Central memory CD4-positive, alpha-beta T cell (primary cell): ENCODE measurements around the gene SEPTIN2.
"Not testable (repeated sequence)": the region's sequence is repeated elsewhere in the genome, so short reads cannot be mapped to it uniquely, and the experiment has no call there.

ENCODE experiments used
- DNase-seq: peaks from one replicate; pipeline ENCODE4 v3.0.0; 2022

SEPTIN2 gene

DNA sequence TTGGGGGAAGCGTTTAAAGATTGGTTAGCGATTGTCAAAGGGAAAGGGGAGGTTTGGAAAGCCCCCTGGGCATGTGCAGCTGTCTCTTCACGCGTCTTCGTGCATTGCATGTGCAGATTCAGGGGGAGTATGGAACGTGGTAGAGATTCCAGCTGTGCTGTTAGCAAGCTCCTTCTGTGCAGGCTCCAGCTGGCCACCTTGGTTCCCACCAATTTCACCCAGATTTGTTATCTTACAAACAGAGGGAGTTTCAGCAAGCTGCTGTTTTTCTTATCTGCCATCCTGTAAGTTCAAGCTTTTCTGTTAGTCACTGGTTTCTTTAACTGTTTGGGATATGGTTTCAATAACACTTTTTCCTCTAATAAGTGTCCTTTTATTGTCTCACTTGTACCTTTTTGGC is 70.8 kb downstream of the SEPTIN2 start:
- no peak for DNase-seq

DNA sequence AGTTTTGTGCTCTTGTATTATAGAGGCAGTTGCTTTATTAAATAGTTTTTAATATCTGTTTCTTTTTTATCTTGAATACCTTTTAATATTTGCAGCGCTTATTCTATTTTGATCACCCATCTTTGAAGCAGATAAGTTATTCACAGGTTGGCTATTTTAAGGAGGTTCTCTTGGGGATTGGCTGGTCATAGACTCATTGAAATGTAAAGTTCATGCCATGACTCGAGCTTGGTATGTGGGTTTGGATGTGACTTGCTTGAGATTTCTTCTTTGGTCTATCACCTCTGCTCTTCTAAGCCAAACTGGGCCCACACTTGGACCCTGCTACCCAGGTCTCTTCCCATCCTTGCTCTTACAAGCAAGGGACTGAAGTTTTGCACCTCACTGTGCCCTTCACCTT is 74.0 kb downstream of the SEPTIN2 start:
- no peak for DNase-seq

DNA sequence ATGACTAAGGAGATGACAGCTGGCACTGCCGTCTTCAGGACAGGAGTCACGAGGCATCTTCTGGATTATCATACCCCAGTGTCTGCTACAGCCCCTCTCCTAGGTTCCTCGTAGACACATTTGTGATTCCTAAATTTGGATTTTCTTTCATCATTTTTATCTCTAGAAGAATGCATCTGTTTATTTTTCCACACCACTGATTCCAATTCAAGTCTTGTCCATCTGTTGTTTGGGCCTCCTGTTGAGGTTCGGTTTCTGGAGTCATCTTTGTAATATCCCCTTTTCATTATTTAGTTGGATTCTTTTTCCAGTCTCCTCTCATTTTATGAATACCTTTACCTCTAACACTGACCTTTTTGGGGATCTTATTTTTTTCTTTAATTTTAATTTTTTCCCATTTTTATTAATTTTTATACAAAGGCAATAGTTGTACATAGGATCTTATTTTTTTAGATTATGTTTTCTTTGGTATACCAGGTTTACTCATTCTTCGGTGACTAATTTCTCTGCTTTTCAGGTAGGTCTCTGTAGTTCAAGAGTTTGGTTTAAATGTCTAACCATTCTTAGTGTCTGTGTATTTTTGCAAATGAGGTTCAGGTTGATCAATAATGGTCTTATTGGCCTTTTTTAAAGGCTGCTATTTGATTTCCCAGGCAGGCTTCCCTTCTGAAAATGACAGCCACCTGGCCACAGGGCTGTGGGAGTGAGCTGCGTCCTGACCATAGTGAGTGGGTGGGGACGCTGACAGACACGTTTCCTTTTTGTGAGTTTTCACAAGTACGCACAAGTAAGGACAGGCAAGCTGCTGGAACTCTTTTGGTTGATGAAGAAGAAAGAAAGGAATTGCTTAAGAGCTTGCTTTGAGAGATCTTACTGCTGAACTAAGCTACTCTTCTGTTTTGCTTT is 74.8 kb downstream of the SEPTIN2 start:
- no peak for DNase-seq

DNA sequence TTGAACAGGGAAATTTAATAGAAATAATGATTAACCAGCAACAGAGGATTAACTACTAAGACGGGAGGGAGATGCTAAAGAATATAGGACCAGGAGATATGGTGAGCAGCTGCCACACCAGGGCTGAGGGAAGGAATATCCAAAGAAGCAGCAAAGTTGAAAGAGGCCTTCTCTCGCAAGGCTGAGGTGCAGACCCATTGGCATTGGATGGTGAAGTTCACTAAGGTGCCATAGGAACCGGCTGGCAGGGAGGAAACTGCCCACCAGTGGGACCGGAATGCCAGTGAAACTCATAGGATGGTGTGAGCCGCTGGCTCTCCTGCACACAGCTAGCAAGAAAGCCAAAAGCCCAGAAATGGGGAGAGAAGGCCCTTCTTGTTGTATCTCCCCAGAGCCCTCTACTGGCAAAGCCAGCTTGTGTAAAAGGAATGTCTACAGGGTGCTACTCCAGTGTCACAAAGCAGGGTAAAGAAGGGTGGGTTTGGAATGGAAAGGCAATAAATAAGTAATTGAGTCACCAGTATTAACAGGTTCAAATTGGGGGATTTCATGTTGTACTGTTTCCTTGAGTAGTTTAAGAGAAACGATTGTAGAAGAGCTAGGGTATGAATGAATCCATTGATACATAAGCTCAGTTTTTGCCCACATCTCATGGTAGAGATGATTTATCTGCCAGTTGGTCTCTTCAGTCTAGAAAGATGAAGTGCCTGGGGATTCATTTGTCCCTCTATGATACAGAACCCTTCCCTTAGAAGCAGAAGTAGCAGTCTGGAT is 76.4 kb downstream of the SEPTIN2 start:
- DNase-seq: peak; percentile 2

DNA sequence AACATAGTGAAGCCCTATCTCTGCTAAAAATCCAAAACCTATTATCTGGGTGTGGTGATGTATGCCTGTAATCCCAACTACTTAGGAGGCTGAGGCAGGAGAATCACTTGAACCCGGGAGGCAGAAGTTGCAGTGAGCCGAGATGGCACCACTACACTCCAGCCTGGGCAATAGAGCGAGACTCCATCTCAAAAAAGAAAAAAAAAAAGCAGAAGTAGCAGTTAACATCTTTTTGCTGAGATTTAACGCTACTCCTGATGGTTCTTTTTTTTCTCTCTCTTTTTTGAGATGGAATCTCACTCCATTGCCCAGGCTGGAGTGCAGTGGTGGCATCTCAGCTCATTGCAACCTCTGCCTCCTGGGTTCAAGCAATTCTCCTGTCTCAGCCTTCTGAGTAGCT is 77.0 kb downstream of the SEPTIN2 start:
- DNase-seq: not testable (repeated sequence)

DNA sequence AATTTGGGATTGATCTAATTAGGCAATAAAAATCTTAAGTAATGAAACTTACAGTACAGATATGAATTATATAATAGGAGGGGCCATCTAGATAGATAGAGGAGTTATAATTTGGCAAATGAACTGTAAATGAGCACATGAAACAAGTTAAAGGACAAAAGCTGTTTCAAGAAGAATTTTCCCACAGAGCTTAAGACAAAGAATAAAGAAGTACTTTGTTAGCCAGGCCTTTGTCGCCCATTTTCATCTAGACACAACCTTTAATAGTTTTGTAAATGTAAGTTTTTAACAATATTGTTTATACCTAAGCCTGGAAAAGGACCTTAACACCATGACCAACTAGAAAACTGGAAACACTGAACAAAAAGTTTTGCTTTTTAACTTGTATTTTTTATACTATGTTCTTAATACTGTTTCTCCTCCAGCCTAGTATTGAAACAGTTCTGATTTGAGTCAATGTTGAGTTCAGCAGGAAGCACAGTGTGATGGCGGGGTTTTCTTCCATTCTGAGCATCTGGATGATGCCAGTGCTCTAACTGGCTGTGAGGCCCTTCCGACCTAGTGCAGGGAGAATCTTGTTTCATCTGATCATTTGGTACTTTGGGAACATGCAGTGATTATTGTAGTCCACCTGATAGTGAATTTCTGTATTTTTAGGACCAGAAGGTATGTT is 77.9 kb downstream of the SEPTIN2 start:
- DNase-seq: no peak

DNA sequence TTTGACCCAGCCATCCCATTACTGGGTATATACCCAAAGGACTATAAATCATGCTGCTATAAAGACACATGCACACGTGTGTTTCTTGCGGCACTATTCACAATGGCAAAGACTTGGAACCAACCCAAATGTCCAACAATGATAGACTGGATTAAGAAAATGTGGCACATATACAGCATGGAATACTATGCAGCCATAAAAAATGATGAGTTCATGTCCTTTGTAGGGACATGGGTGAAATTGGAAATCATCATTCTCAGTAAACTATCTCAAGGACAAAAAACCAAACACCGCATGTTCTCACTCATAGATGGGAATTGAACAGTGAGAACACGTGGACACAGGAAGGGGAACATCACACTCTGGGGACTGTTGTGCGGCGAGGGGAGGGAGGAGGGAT is 81.1 kb downstream of the SEPTIN2 start:
- DNase-seq: not testable (repeated sequence)

DNA sequence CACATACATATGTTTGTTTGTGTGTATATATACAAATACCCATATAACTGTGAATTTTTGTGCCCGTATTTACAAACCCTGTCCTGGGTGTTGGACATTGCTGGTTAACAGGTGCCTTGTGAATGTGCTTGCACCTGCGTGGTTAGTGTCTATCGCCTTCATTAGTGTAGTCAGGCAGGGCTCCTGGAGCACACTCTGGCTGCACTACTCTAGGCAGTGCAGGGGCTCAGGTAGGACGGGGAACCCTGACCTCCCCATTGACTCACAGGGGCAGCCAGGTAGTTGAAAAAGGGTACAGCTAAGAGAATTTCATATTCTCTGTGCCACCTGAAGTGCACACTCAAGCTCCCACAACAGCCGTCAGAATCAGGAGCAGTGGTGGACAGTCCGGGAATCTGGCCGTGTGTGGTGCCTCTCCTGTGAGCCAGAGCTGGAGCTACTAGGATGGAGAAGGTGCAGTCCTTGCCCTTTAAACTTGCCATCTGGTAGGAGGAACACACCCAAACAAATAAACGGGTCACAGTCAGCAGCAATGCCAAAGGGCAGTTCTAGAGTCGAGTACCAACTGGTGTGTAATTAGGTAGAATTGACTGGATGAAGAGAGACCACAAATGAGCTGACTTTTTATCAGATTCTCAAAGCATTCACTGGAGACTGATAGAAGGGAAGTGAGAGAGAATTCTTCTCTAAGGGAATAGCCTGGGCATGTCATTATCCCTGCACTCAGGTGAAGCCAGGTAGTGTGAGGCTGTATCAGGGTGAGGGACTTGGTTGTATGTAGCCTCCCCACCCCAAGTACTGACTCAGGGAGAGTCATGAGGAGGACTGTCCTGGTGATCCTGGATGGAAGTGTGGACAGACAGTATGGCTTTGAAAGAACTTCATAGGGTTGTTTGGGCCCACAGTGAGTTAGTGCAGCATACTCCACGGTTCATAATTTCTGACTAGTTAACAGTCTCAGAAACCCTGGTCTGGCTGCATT is 84.5 kb downstream of the SEPTIN2 start:
- no peak for DNase-seq
